ENCODE data around the gene APOBEC2. TPM values are rescaled to one million over a fixed set of nuclear protein-coding genes. Genes with fewer than 3 reads are reported as not detected.

APOBEC2 gene
- total RNA-seq, 1 experiment from 2014 or later, result not detected

GRCh38 chr6:41085182-41085581, 32.2 kb downstream of the APOBEC2 start:
- H3K4me1 Mint-ChIP-seq (ENCODE audit: low read depth, unreplicated experiment), result no peaks in the 10 kb centered on the region
- no peak overlapping the region for H3K27ac Mint-ChIP-seq (ENCODE audit: unreplicated experiment)

GRCh38 chr6:41088451-41088850, 35.4 kb downstream of the APOBEC2 start:
- no peaks in the 10 kb centered on the region for H3K9me3 Mint-ChIP-seq (ENCODE audit: low read depth, unreplicated experiment)
- DNase-seq, result no peak
- no peaks in the 10 kb centered on the region for H3K4me1 Mint-ChIP-seq (ENCODE audit: low read depth, unreplicated experiment)
- H3K27ac Mint-ChIP-seq (ENCODE audit: unreplicated experiment), result no peak overlapping the region
- H3K27me3 Mint-ChIP-seq (ENCODE audit: unreplicated experiment), result no peaks in the 10 kb centered on the region
- CTCF ChIA-PET, result no interaction called here
- H3K4me3 Mint-ChIP-seq (ENCODE audit: low read depth, unreplicated experiment), result no peak overlapping the region
- H3K36me3 Mint-ChIP-seq (ENCODE audit: insufficient read depth, unreplicated experiment), result no peaks in the 10 kb centered on the region
- no TSS peak for BruUV-seq (replicated peaks)
- intact Hi-C loops (cut with micrococcal nuclease; ENCODE audit: unreplicated experiment), result no loop called here
- no peak for TF ChIP-seq CTCF (IDR thresholded peaks at IDR 0.05; ENCODE audit: unreplicated experiment)

More at GRCh38 chr6:41085182-41085581, 32.2 kb downstream of the APOBEC2 start:
- no peak for DNase-seq
- BruUV-seq (replicated peaks), result no TSS peak
- no peaks in the 10 kb centered on the region for H3K36me3 Mint-ChIP-seq (ENCODE audit: insufficient read depth, unreplicated experiment)
- no peaks in the 10 kb centered on the region for H3K27me3 Mint-ChIP-seq (ENCODE audit: unreplicated experiment)
- no peaks in the 10 kb centered on the region for H3K9me3 Mint-ChIP-seq (ENCODE audit: low read depth, unreplicated experiment)
- CTCF ChIA-PET, result interaction anchor here (0.7 kb wide), 1 partner anchor 281 kb away, joined by 3 read pairs; no protein-coding TSS in a partner anchor
- intact Hi-C loops (cut with micrococcal nuclease; ENCODE audit: unreplicated experiment), result no loop called here
- no peak for TF ChIP-seq CTCF (IDR thresholded peaks at IDR 0.05; ENCODE audit: unreplicated experiment)
- H3K4me3 Mint-ChIP-seq (ENCODE audit: low read depth, unreplicated experiment), result no peak overlapping the region

DNA sequence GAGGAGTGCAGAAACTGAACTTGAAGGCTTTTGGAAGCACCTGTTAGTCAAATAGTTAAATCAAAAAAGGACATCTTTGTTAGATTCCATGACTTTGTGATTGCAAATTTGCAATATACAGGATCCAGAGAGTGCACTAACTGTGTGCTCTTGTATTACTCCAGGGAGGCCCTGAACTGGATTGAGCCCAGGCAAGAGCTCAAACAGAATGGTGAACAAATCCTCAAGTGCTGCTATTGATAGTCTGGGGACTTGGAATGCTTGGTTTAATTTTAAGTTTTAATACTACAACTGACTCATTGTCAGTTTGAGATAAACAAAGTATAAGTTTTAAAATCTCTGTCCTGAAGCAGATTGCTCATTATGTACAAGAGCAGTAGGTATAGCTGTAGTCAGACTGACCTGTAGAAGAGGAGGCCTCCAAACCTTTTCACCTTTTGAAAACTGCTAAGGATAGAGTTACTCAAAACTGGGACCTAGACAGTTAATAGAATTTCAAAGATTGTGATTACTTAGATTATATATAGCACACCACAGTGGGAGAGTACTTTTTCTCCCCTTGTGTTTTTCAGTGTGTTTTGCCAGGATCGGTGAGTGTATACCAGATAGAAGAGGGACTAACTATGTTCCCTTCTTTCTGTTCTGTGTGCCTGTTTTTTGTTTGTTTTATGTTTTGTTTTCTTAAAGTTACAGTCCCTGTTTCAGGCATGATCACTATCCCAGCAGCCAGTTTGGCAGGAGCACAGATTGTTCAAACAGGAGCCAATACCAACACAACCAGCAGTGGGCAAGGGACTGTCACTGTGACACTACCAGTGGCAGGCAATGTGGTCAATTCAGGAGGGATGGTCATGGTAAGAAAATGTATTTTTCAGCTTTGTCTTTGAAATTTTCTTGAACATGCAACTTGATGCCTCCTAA, 38.1 kb downstream of the APOBEC2 start:
- BruUV-seq (replicated peaks), result no TSS peak
- no peak for TF ChIP-seq CTCF (IDR thresholded peaks at IDR 0.05; ENCODE audit: unreplicated experiment)
- CTCF ChIA-PET, result interaction anchor here (2.5 kb wide), 1 partner anchor 91 kb away, joined by 7 read pairs; no protein-coding TSS in a partner anchor
- Mint-ChIP-seq H3K4me1 (ENCODE audit: low read depth, unreplicated experiment) (no peaks in the 10 kb centered on the region), H3K9me3 (ENCODE audit: low read depth, unreplicated experiment) (no peaks in the 10 kb centered on the region), H3K27me3 (ENCODE audit: unreplicated experiment) (no peaks in the 10 kb centered on the region), H3K4me3 (ENCODE audit: low read depth, unreplicated experiment) (no peak overlapping the region), H3K27ac (ENCODE audit: unreplicated experiment) (no peak overlapping the region), H3K36me3 (ENCODE audit: insufficient read depth, unreplicated experiment) (peaks cover 6% of the 10 kb centered on the region)
- no peak for DNase-seq
- intact Hi-C loops (cut with micrococcal nuclease; ENCODE audit: unreplicated experiment), result no loop called here

DNA sequence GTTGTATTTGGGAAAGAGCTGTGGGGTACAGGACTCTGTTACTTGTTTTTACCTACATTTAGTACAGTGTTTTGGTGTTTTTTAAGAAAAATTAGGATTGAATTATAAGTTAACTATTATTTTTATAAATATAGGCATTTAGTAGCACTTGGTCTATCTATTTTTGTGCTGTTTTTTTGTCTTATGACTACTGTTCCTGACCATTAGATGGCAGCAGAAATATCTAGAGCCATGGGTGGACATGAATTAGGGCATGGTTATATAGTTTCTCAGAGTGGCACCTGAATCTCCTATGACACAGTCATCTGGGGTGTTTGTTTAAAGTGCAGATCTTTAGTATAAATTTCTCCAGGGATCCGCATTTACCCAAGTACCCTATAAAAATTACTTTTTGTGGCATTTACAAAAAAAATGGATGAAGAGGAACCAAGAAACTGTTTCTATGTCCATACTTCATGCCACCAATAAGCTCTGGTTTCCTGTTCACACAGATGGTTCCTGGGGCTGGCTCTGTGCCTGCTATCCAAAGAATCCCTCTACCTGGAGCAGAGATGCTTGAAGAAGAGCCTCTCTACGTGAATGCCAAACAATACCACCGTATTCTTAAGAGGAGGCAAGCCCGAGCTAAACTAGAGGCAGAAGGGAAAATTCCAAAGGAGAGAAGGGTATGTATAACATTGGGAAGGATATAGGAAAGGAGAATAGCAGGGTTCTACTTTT, 39.6 kb downstream of the APOBEC2 start:
- Mint-ChIP-seq H3K4me1 (ENCODE audit: low read depth, unreplicated experiment) (no peaks in the 10 kb centered on the region), H3K4me3 (ENCODE audit: low read depth, unreplicated experiment) (no peak overlapping the region), H3K36me3 (ENCODE audit: insufficient read depth, unreplicated experiment) (peaks cover 6% of the 10 kb centered on the region), H3K27me3 (ENCODE audit: unreplicated experiment) (no peaks in the 10 kb centered on the region), H3K27ac (ENCODE audit: unreplicated experiment) (no peak overlapping the region), H3K9me3 (ENCODE audit: low read depth, unreplicated experiment) (no peaks in the 10 kb centered on the region)
- DNase-seq, result no peak
- BruUV-seq (replicated peaks), result no TSS peak
- CTCF ChIA-PET, result interaction anchor here (0.8 to 2.5 kb wide), 2 partner anchors 90 to 228 kb away, joined by 3 to 7 read pairs; no protein-coding TSS in a partner anchor
- peak; percentile 27 for TF ChIP-seq CTCF (IDR thresholded peaks at IDR 0.05; ENCODE audit: unreplicated experiment)
- intact Hi-C loops (cut with micrococcal nuclease; ENCODE audit: unreplicated experiment), result loop anchor here (1.0 kb wide), 2 partner anchors 90 to 227 kb away; no protein-coding TSS in a partner anchor

Data from Calu3 (cell line).